Hematopoietic multipotent progenitor cell treated with erythropoietin and hydrocortisone succinate and interleukin-3 and kit ligand, for 4 days (in vitro differentiated cells): ENCODE measurements around the gene GPR3.

Experiments used
- DNase-seq: peaks from one replicate; pipeline ENCODE4 v3.0.0-alpha.2; 2015

Gene GPR3

GRCh38 chr1:27392096-27392777, at the start of gene GPR3:
Gene GPR3 (plus strand): TSS chr1:27392622. CDS start chr1:27393799, 1,177 bp downstream.
- peak; percentile 97 for DNase-seq

DNA sequence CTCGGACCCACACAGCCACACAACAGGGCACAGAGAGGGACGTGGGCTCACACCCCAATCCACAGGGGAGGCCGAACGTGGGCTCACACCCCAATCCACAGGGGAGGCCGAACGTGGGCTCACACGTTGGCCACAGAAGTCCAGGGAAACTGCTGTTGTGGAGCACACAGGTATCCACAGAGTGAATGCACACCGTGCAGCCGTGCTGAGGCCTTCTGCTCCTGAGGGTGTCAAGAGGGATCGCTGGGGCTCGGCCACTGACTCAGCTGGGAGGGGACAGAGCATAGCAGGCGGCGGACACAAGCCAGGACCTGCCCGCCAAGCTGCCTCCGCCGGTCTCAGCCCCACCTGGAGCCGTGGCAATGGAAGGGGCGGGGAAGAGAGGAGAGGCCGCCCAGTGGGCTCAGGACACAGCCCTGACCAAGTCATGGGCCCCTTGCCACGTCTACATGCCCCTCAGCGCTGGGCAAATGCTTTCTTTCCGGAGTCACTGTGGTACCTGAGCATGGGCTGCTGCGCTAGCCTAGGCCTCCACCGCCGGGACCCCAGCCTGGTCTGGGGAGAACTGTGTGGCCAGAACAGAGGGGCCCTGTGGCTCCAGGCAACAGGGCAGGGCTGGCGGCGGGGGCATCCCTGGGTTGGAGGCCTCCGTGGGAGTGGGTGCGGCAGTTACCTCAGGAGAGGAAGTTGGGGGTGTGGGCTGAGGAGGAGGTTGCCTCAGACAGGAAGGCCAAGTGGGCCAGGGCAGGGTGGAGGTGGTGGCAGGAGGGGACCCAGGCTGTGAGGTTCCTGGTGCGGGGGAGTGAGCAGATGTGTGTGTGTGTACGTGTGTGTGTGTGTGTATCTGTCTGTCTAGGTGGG, 49.4 kb upstream of the GPR3 start:
- peak; percentile 88 for DNase-seq

DNA sequence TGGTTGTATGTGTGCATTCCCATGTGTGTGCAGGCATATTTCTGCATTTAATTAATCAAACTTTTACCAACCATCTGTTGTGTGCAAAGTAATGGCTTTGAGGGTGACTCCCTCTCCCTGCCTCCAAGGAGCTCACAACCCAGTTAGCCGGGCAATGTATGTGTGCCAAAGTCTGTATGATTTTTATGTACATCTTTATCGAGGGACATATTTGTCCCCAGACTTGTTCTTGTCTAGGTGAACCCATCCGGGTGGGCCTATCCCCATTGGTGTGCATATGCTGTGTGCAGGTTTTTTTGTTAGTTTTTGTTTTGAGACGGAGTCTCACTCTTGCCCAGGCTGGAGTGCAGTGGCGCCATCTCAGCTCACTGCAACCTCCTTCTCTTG, 48.8 kb upstream of the GPR3 start:
- no peak for DNase-seq

DNA sequence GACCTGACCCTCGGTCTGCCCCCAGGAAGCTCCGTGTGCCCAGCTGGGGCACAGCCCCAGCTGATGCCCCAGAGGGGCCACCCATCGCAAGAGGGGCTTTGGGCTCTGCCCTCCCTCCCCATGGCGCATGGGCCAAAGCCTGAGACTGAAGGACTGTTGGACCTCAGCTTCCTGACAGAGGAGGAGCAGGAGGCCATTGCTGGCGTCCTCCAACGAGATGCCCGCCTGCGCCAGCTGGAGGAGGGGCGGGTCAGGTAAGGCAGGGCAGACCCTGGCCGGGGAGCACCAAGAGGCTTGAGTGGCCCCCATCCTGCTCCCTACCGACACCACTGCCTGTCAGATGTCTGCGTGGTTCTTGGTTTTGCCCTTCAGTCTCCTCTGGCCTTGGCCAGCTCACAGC, 47.1 kb upstream of the GPR3 start:
- DNase-seq, result no peak

DNA sequence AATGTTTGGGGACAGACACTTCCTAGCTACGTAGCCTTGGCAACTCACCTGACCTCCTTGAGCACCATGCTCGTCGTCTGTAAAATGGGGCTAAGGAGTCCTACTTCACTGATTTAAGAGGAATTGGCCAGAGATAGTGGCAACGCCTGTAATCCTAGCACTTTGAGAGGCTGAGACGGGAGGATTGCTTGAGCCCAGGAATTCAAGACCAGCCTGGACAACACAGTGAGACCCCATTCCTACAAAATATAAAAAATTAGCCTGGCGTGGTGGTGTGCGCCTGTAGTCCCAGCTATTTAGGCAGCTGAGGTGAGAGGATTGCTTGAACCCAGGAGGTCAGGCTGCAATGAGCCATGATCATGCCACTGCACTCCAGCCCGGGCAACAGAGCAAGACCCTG, 46.1 kb upstream of the GPR3 start:
- DNase-seq, result no peak

DNA sequence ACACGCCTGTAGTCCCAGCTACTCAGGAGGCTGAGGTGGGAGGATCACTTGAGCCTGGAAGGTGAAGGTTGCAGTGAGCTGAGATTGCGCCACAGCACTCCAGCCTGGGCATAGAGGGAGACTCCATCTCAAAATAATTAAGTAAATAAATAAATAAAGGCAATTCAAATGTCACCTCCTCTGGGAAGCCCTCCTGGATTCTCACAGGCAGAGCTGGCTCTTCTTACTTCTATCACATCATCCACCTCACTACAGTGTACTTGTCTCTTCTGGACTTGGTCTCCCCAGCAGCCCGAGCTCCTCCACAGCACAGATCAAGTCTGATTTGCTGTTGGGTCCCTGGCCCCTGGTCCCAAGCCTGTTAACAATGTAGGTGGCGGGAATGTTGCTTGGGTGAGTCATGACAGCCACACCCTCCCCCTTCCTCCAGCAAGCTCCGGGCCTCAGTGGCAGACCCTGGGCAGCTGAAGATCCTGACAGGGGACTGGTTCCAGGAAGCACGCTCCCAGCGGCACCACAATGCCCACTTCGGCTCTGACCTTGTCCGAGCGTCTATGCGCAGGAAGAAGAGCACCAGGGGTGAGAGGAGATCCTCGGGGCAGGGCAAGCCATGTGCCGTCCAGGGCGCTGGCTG, 45.3 kb upstream of the GPR3 start:
- no peak for DNase-seq

- DNase-seq, result peak; percentile 27
Observed at GRCh38 chr1:27348861-27349783, 43.3 kb upstream of the GPR3 start.

DNA sequence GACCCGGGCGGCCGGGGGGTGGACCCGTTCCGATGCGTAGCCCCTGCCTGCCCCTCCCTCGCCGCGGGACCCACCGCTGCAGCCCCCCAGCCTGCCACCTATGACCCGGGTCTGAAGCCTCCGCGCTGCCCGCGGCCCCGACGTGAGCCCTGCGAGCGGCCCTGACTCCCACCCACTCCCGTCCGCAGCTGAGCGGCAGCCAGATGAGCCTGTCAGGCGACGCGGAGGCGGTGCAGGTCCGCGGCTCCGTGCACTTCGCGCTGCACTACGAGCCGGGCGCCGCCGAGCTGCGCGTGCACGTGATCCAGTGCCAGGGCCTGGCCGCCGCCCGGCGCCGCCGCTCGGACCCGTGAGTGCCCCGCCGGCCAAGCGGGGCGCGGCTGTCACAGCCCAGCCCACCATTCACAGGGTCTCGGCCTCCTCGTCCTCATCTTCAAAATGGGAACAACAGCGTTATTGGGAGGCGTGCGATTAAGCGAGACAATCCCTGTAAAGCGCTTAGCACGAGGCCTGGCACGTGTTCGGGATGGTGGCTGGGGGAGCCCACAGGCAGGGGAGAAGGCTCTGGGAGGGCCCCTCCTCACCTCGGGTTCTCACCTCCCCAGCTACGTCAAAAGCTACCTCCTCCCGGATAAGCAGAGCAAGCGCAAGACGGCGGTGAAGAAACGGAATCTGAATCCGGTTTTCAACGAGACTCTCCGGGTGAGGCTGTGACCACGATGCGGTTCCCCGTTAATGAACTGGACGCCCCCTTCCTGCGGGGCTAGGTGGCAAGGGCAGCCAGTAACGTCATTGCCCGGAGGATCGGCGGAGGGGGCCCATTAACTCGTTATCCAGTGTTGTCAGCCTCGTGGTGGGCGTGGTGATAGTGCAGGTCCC, 42.4 kb upstream of the GPR3 start:
- DNase-seq, result peak; percentile 38

DNA sequence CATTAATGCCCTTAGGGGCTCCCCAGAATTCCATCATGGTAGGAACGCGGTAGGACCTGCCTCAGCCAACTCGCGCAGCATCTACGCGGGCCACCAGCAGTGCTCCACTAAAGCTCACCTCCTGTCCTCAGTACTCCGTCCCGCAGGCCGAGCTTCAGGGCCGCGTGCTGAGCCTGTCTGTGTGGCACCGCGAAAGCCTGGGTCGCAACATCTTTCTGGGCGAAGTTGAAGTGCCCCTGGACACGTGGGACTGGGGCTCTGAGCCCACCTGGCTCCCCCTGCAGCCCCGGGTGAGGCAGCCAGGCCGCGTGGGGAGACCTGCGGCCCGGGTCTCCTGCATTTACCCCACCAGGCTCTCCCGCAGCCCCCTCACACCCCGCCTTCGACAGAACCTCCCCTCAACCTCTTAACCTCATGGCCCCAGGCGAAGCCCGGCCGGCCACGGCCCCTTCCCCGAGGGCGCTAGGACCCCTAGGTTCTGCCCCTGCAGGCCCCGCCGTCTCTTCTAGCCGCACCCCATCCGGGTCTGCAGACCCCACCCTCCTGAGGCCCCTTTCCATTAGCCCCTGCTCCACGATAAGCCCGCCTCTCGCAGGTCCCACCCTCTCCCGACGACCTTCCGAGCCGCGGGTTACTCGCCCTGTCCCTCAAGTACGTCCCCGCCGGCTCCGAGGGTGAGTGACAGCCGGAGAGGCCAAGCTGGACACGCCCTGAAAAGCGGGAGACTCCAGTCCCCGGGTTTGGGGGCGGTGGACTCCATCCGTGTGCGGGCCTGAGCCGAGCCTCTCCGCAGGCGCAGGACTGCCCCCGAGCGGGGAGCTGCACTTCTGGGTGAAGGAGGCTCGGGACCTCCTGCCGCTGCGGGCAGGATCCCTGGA, 41.5 kb upstream of the GPR3 start:
- DNase-seq, result no peak

DNA sequence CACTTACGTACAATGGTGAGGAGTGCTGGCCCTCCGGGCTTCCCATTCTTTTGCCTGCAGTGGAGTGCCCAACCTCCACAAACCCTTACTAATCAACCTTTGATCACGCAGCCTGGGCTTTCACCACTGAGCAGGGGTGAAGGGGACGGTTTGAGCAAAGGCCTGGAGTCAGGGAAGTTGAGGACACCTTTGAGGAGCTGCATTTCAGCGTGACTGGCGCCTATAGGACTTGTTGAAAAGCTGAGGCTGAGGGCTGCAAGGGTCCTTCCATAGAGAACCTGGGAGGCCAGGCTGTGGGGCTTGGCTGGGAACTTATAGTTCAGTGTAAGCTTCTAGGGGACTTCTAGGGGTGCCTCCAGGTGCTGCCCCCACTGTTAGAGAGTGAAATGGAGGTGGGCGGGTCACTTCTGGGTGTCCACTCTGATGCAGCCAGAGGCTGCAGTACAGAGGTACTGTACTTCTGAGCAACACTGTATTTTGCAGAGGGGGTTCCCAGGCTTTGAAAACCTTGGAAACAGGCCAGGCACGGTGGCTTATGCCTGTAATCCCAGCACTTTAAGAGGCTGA, 40.8 kb upstream of the GPR3 start:
- no peak for DNase-seq

- no peak for DNase-seq
Observed at GRCh38 chr1:27353166-27353565, 39.3 kb upstream of the GPR3 start.

DNA sequence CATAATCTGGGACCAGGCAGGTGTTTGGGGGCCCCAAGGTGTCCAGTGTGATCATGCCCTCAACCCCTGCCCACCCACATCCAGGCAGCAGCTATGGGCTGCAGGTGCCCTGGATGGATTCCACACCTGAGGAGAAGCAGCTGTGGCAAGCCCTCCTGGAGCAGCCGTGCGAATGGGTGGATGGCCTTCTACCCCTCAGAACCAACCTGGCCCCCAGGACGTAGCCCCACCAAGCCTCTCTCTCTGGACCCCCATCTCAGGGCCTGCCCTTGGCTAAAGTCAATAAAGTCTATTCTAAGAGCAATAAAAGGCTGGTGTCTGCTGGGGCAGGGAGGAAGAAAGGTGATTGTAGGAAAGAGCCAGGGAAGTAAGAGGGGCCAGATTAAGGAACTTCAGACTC, 38.8 kb upstream of the GPR3 start:
- DNase-seq, result no peak

DNA sequence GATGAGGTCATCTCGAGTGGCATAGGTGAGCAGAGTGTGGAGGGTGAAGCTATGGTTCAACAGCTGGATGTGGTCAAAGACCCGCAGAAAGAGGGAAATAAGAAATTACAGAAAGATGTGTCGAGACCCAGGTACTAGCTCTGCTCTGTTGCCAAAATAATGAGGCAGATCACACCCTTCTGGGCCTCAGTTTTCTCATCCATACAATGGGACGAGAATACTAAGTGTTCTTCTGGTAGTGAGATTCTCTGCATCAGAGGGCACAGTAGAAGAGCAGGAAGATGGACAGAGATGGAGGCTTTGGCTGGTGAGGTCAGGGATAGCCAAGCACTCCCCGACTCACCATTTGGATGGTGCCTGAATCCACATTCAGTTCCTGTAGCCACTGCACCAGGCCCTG, 36.7 kb upstream of the GPR3 start:
- DNase-seq, result no peak

DNA sequence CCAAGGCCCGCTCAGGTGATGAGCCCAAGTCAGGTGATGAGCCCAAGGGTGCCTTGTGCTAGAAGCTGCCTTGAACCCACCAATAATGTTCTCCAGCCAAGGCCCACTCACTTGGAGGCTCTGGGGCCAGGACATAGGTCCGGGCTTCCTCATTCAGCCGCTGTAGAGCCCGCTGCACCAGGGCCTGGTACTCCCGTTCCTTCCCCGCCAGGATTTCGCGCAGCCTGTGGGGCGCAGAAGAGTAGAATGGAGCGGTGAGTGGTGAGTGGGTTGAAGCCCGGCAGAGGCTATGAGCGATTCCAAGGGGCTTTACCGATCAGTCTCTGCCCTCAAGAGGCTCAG, 36.2 kb upstream of the GPR3 start:
- no peak for DNase-seq

GRCh38 chr1:27356619-27357280, 35.7 kb upstream of the GPR3 start:
- DNase-seq, result peak; percentile 60

- peak; percentile 83 for DNase-seq
Observed at GRCh38 chr1:27357281-27358037, 35.0 kb upstream of the GPR3 start.

GRCh38 chr1:27358038-27358927, 34.1 kb upstream of the GPR3 start:
- no peak for DNase-seq

DNA sequence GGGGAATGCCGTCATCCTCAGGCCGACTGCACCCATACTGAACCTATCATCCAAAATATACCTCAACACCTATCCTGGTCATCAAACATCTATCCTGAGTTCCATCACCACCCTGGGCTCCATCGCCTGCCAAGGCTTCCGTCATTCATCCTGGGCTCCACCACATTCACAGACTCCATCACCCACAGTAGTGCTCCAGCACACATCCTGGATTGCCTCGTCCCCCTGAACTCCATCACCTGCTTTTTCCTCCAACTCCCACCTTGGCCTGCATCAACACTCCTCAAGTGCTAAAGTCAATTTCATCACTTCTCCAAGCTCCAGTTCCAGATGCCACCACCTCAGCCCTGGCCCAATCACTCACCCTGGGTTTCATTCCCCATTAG, 33.5 kb upstream of the GPR3 start:
- no peak for DNase-seq
